ENCODE data around the gene DNAJC25. TPM values are rescaled to one million over a fixed set of nuclear protein-coding genes. Genes with fewer than 3 reads are reported as not detected.
"Not testable (repeated sequence)": the region's sequence is repeated elsewhere in the genome, so short reads cannot be mapped to it uniquely, and the experiment has no call there.

Gene DNAJC25
- total RNA-seq, 1 donor = 2.4 TPM

GRCh38 chr9:111663301-111663823, 32.2 kb downstream of the DNAJC25 start:
- no peak for DNase-seq (ENCODE audit: low read depth in 2 of 3, low spot score in 2 of 3)

DNA sequence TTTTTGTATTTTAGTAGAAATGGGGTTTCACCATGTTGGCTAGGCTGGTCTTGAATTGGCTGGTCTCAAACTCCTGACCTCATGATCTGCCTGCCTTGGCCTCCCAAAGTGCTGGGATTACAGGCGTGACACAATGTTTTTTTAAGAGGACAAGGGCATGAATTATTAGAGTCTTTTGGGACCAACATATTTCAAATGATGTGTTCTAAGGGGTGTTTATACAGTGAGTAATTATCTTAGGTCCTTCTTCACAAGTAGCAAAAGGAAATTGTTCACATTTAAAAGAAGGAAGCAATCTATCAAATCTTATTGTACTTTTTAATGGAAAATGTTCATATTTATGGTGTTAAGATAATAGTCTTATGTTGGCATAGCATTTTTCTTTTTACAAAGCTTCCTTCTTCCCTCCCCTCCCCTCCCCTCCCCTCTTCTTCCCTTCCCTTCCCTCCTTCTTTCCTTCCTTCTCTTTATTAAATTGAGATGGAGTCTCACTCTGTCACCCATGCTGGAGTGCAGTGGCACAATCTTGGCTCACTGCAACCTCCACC, 37.0 kb downstream of the DNAJC25 start:
- DNase-seq (ENCODE audit: low read depth in 2 of 3, low spot score in 2 of 3) = no peak

GRCh38 chr9:111668601-111669000, 37.5 kb downstream of the DNAJC25 start:
- not testable (repeated sequence) for DNase-seq (ENCODE audit: low read depth in 2 of 3, low spot score in 2 of 3)

DNA sequence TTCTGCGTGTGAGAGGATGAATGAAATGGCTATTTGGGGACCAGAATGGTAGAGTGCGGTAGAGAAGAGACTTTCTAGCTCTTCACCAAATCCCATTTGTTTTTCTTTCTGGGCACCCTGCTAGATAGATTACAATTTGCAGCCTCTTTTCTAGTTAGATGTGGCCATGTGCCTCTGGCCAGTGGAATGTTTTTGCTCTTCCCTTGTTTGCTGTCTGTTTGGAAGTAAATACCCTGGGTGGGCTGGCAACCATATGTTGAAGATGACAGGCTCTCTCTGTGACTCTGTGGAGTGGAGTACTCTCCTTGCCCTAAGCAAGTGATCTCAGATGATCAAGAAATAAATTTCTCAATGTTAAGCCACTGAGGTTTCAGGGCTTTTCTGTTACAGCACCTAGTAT, 43.2 kb downstream of the DNAJC25 start:
- no peak for DNase-seq (ENCODE audit: low read depth in 2 of 3, low spot score in 2 of 3)

GRCh38 chr9:111676116-111676515, 45.0 kb downstream of the DNAJC25 start:
- DNase-seq (ENCODE audit: low read depth in 2 of 3, low spot score in 2 of 3) = no peak

- DNase-seq (ENCODE audit: low read depth in 2 of 3, low spot score in 2 of 3) = no peak
Measured at GRCh38 chr9:111678293-111678692, 47.2 kb downstream of the DNAJC25 start.

GRCh38 chr9:111679199-111679598, 48.1 kb downstream of the DNAJC25 start:
- DNase-seq (ENCODE audit: low read depth in 2 of 3, low spot score in 2 of 3) = no peak

DNA sequence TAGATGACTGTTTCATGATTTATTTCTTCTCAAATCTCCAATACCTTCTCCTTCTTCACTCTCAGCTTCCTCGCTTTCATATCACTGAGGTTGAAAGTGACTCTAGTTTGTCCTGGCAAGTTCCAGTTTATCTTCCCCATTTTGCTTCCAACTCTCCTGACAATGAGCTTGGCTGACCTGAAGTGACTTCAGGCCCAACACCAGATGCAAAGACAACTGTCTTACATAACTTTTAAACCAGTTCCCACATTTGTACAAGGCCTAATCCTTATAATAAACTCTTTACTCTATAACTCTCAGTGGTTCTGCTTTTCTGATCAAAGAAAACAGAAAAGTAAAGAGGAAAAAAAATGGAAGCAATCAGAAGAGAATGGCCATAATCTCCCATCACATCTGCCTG, 52.3 kb downstream of the DNAJC25 start:
- no peak for DNase-seq (ENCODE audit: low read depth in 2 of 3, low spot score in 2 of 3)

GRCh38 chr9:111691672-111692329, 60.7 kb downstream of the DNAJC25 start:
- peak in 2 of 3 donors; percentile 18 to 65 for DNase-seq (ENCODE audit: low read depth in 2 of 3, low spot score in 2 of 3)

GRCh38 chr9:111696796-111697195, 65.7 kb downstream of the DNAJC25 start:
- no peak for DNase-seq (ENCODE audit: low read depth in 2 of 3, low spot score in 2 of 3)

GRCh38 chr9:111700776-111701175, 69.6 kb downstream of the DNAJC25 start:
- DNase-seq (ENCODE audit: low read depth in 2 of 3, low spot score in 2 of 3) = peak in 1 of 3 donors; percentile 2

Other genes starting within 250 kb of the DNAJC25 start
- gene ECPAS, start 147.0 kb upstream of the DNAJC25 start, total RNA-seq = 37.7 TPM
- 1.1 TPM for gene ZNF483, start 106.2 kb upstream of the DNAJC25 start, total RNA-seq
- 1.9 TPM for gene PTGR1, start 31.7 kb upstream of the DNAJC25 start, total RNA-seq
- gene GNG10, start 30.3 kb downstream of the DNAJC25 start, total RNA-seq = 13.2 TPM
- not detected for gene SHOC1, start 163.6 kb downstream of the DNAJC25 start, total RNA-seq